Measurements from ENCODE around the gene ELOVL2. TPM values are rescaled to one million over a fixed set of nuclear protein-coding genes. Genes with fewer than 3 reads are reported as not detected.

Gene ELOVL2
- total RNA-seq, 1 experiment from 2014 or later = 0.41 TPM

- no peaks in the 10 kb centered on the region for H4K20me1 ChIP-seq (ENCODE audit: insufficient read depth)
- no peak overlapping the region for H3K4me3 ChIP-seq
- H3K4me2 ChIP-seq = no peak overlapping the region
- no peaks in the 10 kb centered on the region for H3F3A ChIP-seq (ENCODE audit: insufficient read depth, low read depth)
- H2AFZ ChIP-seq = no peak overlapping the region
- no TSS peak for BruUV-seq (replicated peaks)
- H3K27ac ChIP-seq = no peak overlapping the region
- H3K36me3 ChIP-seq (ENCODE audit: low read depth) = no peaks in the 10 kb centered on the region
- no peaks in the 10 kb centered on the region for H3K9me2 ChIP-seq (ENCODE audit: insufficient read depth)
- no peaks in the 10 kb centered on the region for H3K4me1 ChIP-seq (replicated peaks; ENCODE audit: insufficient read depth)
- ChIA-PET CTCF (interaction anchor here (0.6 kb wide), 1 partner anchor 991 kb away, joined by 6 read pairs; the partner anchor contains the start of gene HIVEP1), POLR2A (ENCODE audit: unreplicated experiment) (no interaction called here)
- TF ChIP-seq CTCF (conservative IDR thresholded peaks at IDR 0.05) = no peak
- no peak for TF ChIP-seq EZH2 (IDR thresholded peaks at IDR 0.05; ENCODE audit: low read depth)
- no peaks in the 10 kb centered on the region for H3K27me3 ChIP-seq (ENCODE audit: insufficient read depth, low read depth)
- intact Hi-C loops (cut with micrococcal nuclease; ENCODE audit: unreplicated experiment) = no loop called here
- no peaks in the 10 kb centered on the region for H3K79me2 ChIP-seq (ENCODE audit: low read depth)
- no peaks in the 10 kb centered on the region for H3K9me3 ChIP-seq (ENCODE audit: insufficient read depth, low read depth)
- no peak for DNase-seq
These were observed 23.1 kb downstream of the ELOVL2 start for GRCh38 chr6:11021003-11021402.

GRCh38 chr6:11018225-11018624, 25.9 kb downstream of the ELOVL2 start:
- no peaks in the 10 kb centered on the region for H3K9me3 ChIP-seq (ENCODE audit: insufficient read depth, low read depth)
- TF ChIP-seq CTCF (conservative IDR thresholded peaks at IDR 0.05) (no peak), EZH2 (IDR thresholded peaks at IDR 0.05; ENCODE audit: low read depth) (no peak)
- no TSS peak for BruUV-seq (replicated peaks)
- CTCF ChIA-PET = no interaction called here
- no peak for DNase-seq
- no peak overlapping the region for H3K27ac ChIP-seq
- no peak overlapping the region for H3K4me3 ChIP-seq
- H3K79me2 ChIP-seq (ENCODE audit: low read depth) = no peaks in the 10 kb centered on the region
- H4K20me1 ChIP-seq (ENCODE audit: insufficient read depth) = no peaks in the 10 kb centered on the region
- no peak overlapping the region for H2AFZ ChIP-seq
- H3K27me3 ChIP-seq (ENCODE audit: insufficient read depth, low read depth) = no peaks in the 10 kb centered on the region
- no peaks in the 10 kb centered on the region for H3K4me1 ChIP-seq (replicated peaks; ENCODE audit: insufficient read depth)
- POLR2A ChIA-PET (ENCODE audit: unreplicated experiment) = no interaction called here
- no peaks in the 10 kb centered on the region for H3K9me2 ChIP-seq (ENCODE audit: insufficient read depth)
- no peak overlapping the region for H3K4me2 ChIP-seq
- intact Hi-C loops (cut with micrococcal nuclease; ENCODE audit: unreplicated experiment) = no loop called here
- no peaks in the 10 kb centered on the region for H3K36me3 ChIP-seq (ENCODE audit: low read depth)
- H3F3A ChIP-seq (ENCODE audit: insufficient read depth, low read depth) = no peaks in the 10 kb centered on the region

- Histone ChIP-seq H3K36me3 (ENCODE audit: low read depth) (no peaks in the 10 kb centered on the region), H3K9me3 (ENCODE audit: insufficient read depth, low read depth) (no peaks in the 10 kb centered on the region), H3K27me3 (ENCODE audit: insufficient read depth, low read depth) (no peaks in the 10 kb centered on the region), H2AFZ (no peak overlapping the region), H3K4me3 (no peak overlapping the region), H3K4me2 (no peak overlapping the region), H4K20me1 (ENCODE audit: insufficient read depth) (no peaks in the 10 kb centered on the region), H3K79me2 (ENCODE audit: low read depth) (no peaks in the 10 kb centered on the region), H3F3A (ENCODE audit: insufficient read depth, low read depth) (no peaks in the 10 kb centered on the region), H3K27ac (no peak overlapping the region), H3K9me2 (ENCODE audit: insufficient read depth) (no peaks in the 10 kb centered on the region), H3K4me1 (replicated peaks; ENCODE audit: insufficient read depth) (no peaks in the 10 kb centered on the region)
- POLR2A ChIA-PET (ENCODE audit: unreplicated experiment) = no interaction called here
- CTCF ChIA-PET = no interaction called here
- BruUV-seq (replicated peaks) = no TSS peak
- no peak for TF ChIP-seq EZH2 (IDR thresholded peaks at IDR 0.05; ENCODE audit: low read depth)
- TF ChIP-seq CTCF (conservative IDR thresholded peaks at IDR 0.05) = no peak
- intact Hi-C loops (cut with micrococcal nuclease; ENCODE audit: unreplicated experiment) = no loop called here
- no peak for DNase-seq
These were observed 27.0 kb downstream of the ELOVL2 start for GRCh38 chr6:11017090-11017489.
